Fibroblast of lung (primary cell): ENCODE results near the gene AGPAT4.

Source experiments
- CTCF ChIP-seq, 2 donors: IDR thresholded peaks in 1 of 2; conservative IDR thresholded peaks in 1 of 2; 1 replicate in 1 of 2; 2 replicates in 1 of 2; pipeline ENCODE4 v1.5.1; 2011 to 2012; ENCODE audit warnings: low read length in 2 of 2, control low read depth in 1 of 2, inconsistent platforms in 1 of 2, low read depth in 1 of 2, mild to moderate bottlenecking in 1 of 2
- EZH2 ChIP-seq: IDR thresholded peaks from 2 replicates; pipeline ENCODE4 v1.5.1; 2012; ENCODE audit warnings: low read length, control low read depth, mild to moderate bottlenecking; ENCODE audit errors: missing control alignments

- TF ChIP-seq CTCF (conservative IDR thresholded peaks at IDR 0.05 in 1 of 2, IDR thresholded peaks at IDR 0.05 in 1 of 2; ENCODE audit: low read depth in 1 of 2, low read length in 2 of 2) (no peak), EZH2 (no peak)
These were observed 168.5 kb downstream of the AGPAT4 start for GRCh38 chr6:161105408-161105807.
